ENCODE measurements around the gene ZEB1.
"Not testable (repeated sequence)": the region's sequence is repeated elsewhere in the genome, so short reads cannot be mapped to it uniquely, and the experiment has no call there.

The ZEB1 gene

GRCh38 chr10:31404640-31405039 is 85.6 kb downstream of the ZEB1 start:
- DNase-seq (ENCODE audit: extremely low read depth, low read depth): no peak
- TF ChIP-seq, protein P1, sequence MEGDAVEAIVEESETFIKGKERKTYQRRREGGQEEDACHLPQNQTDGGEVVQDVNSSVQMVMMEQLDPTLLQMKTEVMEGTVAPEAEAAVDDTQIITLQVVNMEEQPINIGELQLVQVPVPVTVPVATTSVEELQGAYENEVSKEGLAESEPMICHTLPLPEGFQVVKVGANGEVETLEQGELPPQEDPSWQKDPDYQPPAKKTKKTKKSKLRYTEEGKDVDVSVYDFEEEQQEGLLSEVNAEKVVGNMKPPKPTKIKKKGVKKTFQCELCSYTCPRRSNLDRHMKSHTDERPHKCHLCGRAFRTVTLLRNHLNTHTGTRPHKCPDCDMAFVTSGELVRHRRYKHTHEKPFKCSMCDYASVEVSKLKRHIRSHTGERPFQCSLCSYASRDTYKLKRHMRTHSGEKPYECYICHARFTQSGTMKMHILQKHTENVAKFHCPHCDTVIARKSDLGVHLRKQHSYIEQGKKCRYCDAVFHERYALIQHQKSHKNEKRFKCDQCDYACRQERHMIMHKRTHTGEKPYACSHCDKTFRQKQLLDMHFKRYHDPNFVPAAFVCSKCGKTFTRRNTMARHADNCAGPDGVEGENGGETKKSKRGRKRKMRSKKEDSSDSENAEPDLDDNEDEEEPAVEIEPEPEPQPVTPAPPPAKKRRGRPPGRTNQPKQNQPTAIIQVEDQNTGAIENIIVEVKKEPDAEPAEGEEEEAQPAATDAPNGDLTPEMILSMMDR (IDR thresholded peaks at IDR 0.05; ENCODE audit: low read depth, low read length, missing control alignments): no peak
- no peak overlapping the region for H3K4me3 ChIP-seq (replicated peaks; ENCODE audit: low read depth, low read length)

DNA sequence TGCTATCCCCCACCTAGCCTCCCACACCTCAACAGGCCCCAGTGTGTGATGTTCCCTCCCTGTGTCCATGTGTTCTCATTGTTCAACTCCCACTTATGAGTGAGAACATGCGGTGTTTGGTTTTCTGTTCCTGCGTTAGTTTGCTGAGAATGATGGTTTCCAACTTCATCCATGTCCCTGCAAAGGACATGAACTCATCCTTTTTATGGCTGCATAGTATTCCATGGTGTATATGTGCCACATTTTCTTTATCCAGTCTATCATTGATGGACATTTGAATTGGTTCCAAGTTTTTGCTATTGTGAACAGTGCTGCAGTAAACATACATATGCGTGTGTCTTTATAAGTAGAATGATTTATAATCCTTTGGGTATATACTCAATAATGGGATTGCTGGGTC is 86.8 kb downstream of the ZEB1 start:
- not testable (repeated sequence) for DNase-seq (ENCODE audit: extremely low read depth, low read depth); H3K4me3 ChIP-seq (replicated peaks; ENCODE audit: low read depth, low read length)

DNA sequence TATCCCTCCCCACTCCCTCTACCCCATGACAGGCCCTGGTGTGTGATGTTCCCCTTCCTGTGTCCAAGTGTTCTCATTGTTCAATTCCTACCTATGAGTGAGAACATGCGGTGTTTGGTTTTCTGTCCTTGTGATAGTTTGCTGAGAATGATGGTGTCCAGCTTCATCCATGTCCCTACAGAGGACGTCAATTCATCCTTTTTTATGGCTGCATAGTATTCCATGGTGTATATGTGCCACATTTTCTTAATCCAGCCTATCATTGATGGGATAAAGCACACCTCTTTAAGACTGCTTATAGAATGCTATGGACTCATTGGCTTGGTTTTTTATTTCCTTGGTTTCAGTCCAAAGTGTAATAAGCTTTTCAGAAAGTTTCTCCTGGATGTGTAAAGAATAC is 93.4 kb downstream of the ZEB1 start:
- not testable (repeated sequence) for DNase-seq (ENCODE audit: extremely low read depth, low read depth); H3K4me3 ChIP-seq (replicated peaks; ENCODE audit: low read depth, low read length)

DNA sequence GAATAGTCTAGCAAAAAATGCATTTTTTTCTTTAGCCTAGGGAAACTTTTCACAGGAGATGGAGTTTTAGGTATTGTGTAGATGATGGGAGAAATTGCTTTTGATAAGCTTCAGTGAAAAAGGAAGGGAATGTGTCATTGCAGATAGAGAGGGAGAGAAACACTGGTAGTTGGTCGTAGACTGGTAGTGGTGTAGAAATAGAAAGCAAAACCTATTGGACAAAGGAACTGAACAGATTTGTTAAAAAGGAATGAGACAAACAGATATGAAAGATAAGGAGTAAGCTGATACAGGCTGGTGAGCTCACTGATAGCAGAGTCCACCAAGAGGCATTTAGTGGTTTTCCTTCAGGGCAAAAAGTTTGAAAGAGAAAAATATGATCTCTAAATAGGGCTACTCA is 94.3 kb downstream of the ZEB1 start:
- H3K4me3 ChIP-seq (replicated peaks; ENCODE audit: low read depth, low read length): no peak overlapping the region
- TF ChIP-seq, protein P1 (IDR thresholded peaks at IDR 0.05; ENCODE audit: low read depth, low read length, missing control alignments): no peak
- DNase-seq (ENCODE audit: extremely low read depth, low read depth): no peak

DNA sequence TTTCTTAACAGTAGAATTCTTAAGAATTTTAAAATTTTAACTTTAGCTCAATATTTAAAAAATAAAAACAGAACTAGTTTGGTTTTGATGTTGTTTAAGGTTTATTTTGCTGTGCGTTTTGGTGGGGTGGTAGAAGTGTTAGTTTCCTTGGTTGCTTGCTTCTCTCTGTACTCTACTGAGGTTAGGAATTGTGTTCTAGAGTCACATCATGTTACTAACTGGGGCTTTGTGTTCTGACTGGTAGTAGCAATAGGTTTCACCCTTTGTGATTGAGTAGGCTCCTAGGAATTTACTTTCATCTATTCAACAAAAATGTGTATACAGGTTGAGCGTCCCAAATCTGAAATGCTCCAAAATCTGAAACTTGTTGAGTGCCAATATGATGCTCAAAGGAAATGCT is 99.5 kb downstream of the ZEB1 start:
- TF ChIP-seq, protein P1 (IDR thresholded peaks at IDR 0.05; ENCODE audit: low read depth, low read length, missing control alignments): no peak
- no peak for DNase-seq (ENCODE audit: extremely low read depth, low read depth)
- no peak overlapping the region for H3K4me3 ChIP-seq (replicated peaks; ENCODE audit: low read depth, low read length)

- TF ChIP-seq, protein P1 (IDR thresholded peaks at IDR 0.05; ENCODE audit: low read depth, low read length, missing control alignments): no peak
- H3K4me3 ChIP-seq (replicated peaks; ENCODE audit: low read depth, low read length): no peak overlapping the region
- DNase-seq (ENCODE audit: extremely low read depth, low read depth): no peak
Observed at GRCh38 chr10:31419394-31420063, 100.5 kb downstream of the ZEB1 start.

DNA sequence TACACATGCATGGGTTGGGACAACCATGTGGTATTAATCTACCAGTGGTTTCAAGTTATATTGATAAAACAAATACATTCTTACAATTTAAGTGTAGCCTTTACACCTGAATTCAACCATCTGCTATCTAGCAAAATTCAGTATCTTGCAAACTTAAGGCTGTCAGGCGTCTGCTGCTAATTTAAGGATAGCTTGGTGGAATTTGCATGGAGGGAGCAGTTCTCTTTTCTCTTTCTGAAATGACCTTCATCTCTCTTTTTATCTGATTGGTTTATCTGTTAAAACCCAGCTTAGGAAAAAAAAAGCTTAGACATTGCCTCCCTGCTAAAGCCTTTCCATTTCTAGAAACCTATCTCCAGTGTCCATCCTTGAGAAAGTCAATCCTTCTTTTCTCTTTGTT is 102.3 kb downstream of the ZEB1 start:
- TF ChIP-seq, protein P1 (IDR thresholded peaks at IDR 0.05; ENCODE audit: low read depth, low read length, missing control alignments): no peak
- no peak overlapping the region for H3K4me3 ChIP-seq (replicated peaks; ENCODE audit: low read depth, low read length)
- DNase-seq (ENCODE audit: extremely low read depth, low read depth): no peak

DNA sequence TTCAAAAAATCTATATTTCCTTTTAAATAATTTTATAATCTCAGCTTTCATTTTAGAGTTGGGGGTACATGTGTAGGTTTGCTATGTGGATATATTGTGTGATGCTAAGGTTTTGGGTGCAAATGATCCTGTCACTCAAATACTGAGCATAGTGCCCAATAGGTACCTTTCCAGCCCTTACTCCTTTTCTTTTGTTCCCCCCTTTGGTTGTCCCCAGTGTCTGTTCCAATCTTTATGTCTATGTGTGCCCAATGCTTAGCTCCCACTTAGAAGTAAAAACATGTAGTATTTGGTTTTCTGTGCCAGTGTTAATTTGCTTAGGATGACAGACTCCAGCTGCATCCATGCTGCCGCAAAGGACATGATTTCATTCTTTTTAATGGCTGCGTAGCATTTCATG is 103.6 kb downstream of the ZEB1 start:
- DNase-seq (ENCODE audit: extremely low read depth, low read depth): no peak
- TF ChIP-seq, protein P1 (IDR thresholded peaks at IDR 0.05; ENCODE audit: low read depth, low read length, missing control alignments): no peak
- H3K4me3 ChIP-seq (replicated peaks; ENCODE audit: low read depth, low read length): no peak overlapping the region

Data from HFF-Myc (cell line).